OCI-LY7 (cell line): ENCODE data around the gene ASB17. TPM values are rescaled to one million over a fixed set of nuclear protein-coding genes. Genes with fewer than 3 reads are reported as not detected.

Source experiments
- Bru-seq: library from RNA; stranded (reverse); fragments of 400-500 nt; gene quantifications from one replicate; lab custom pipeline; 2021; lab: Mats Ljungman, UMichigan
- BruChase-seq, 2 experiments: library from RNA; stranded (reverse); fragments of 400-500 nt; gene quantifications; one replicate each; lab custom pipeline; 2021; lab: Mats Ljungman, UMichigan
- BruUV-seq: library from RNA; stranded (reverse); fragments of 400-500 nt; replicated peaks from 2 replicates; lab custom pipeline; 2021; lab: Mats Ljungman, UMichigan
- CTCF ChIA-PET: fragments of 300-600 bp; sonication (Branson Sonifier 250); formaldehyde crosslinking; loops from one replicate; lab custom pipeline; 2022; ENCODE audit warnings: antibody characterized with exemption; ENCODE audit not compliant: unreplicated experiment; lab: Charles Lee
- POLR2A ChIA-PET: fragments of 300-600 bp; sonication (Branson Sonifier 250); formaldehyde crosslinking; loops from one replicate; lab custom pipeline; 2022; ENCODE audit warnings: antibody characterized with exemption; lab: Charles Lee
- DNase-seq: peaks from one replicate; pipeline ENCODE4 v3.0.0-alpha.2; 2015; ENCODE audit warnings: low spot score
- H2AFZ ChIP-seq: fragments of 200-600 bp; sonication (generic), shearing (Covaris generic); 2 replicates; pipeline ENCODE4 v1.6.1; 2014; ENCODE audit warnings: mild to moderate bottlenecking, antibody characterized with exemption, low read length, moderate library complexity
- H3K27ac ChIP-seq: fragments of 200-600 bp; sonication (generic); 2 replicates; pipeline ENCODE4 v1.5.1; 2014; ENCODE audit warnings: mixed run types, low read depth, mild to moderate bottlenecking, moderate library complexity, low read length, inconsistent platforms; ENCODE audit not compliant: poor library complexity, severe bottlenecking
- H3K36me3 ChIP-seq: fragments of 200-600 bp; sonication (generic); 2 replicates; pipeline ENCODE4 v1.6.1; 2014; ENCODE audit warnings: mild to moderate bottlenecking, antibody characterized with exemption, low read length, moderate library complexity, mixed read lengths; ENCODE audit not compliant: insufficient read depth
- H3K4me1 ChIP-seq: fragments of 200-600 bp; sonication (generic); 2 replicates; pipeline ENCODE4 v1.5.1; 2014; ENCODE audit warnings: mild to moderate bottlenecking, low read length; ENCODE audit not compliant: insufficient read depth, poor library complexity, severe bottlenecking
- H3K4me2 ChIP-seq: fragments of 200-600 bp; sonication (generic); 2 replicates; pipeline ENCODE4 v1.6.1; 2014; ENCODE audit warnings: mild to moderate bottlenecking, low read length
- H3K4me3 ChIP-seq: fragments of 200-600 bp; sonication (generic); 2 replicates; pipeline ENCODE4 v1.5.1; 2014; ENCODE audit warnings: mild to moderate bottlenecking, low read depth, low read length; ENCODE audit not compliant: poor library complexity, severe bottlenecking
- H3K79me2 ChIP-seq: fragments of 200-600 bp; sonication (generic); 2 replicates; pipeline ENCODE4 v1.6.1; 2016; ENCODE audit warnings: low read depth, mild to moderate bottlenecking, low read length, moderate library complexity, mixed read lengths; ENCODE audit not compliant: insufficient read depth
- H3K9me2 ChIP-seq: fragments of 200-600 bp; sonication (generic); 2 replicates; pipeline ENCODE4 v1.6.1; 2016; ENCODE audit warnings: mild to moderate bottlenecking, low read length, mixed read lengths; ENCODE audit not compliant: insufficient read depth
- H3K9me3 ChIP-seq: fragments of 200-600 bp; sonication (generic); 2 replicates; pipeline ENCODE4 v1.6.1; 2014; ENCODE audit warnings: mild to moderate bottlenecking, mixed run types, low read length, mixed read lengths
- H4K20me1 ChIP-seq: fragments of 200-600 bp; sonication (generic); 2 replicates; pipeline ENCODE4 v1.6.1; 2014; ENCODE audit warnings: mild to moderate bottlenecking, antibody characterized with exemption, low read length, moderate library complexity, mixed read lengths; ENCODE audit not compliant: insufficient read depth
- CTCF ChIP-seq: fragments of 200-600 bp; sonication (generic); conservative IDR thresholded peaks from 2 replicates; pipeline ENCODE4 v1.5.1; 2014; ENCODE audit warnings: mild to moderate bottlenecking, antibody characterized with exemption, low read length, moderate library complexity, mixed read lengths
- EZH2phosphoT487 ChIP-seq: fragments of 200-600 bp; sonication (generic); IDR thresholded peaks from 2 replicates; pipeline ENCODE4 v1.6.1; 2018; ENCODE audit warnings: low read depth, borderline replicate concordance, mild to moderate bottlenecking, mixed run types, antibody characterized with exemption, low read length, moderate library complexity, mixed read lengths
- intact Hi-C: fragments of 100-400 bp; cut with micrococcal nuclease; formaldehyde crosslinking; loops from one replicate; pipeline ENCODE4 v1.10.0; 2022; ENCODE audit not compliant: unreplicated experiment
- long read RNA-seq: library from polyadenylated mRNA; stranded (forward); transcript quantifications from one replicate; pipeline ENCODE4 v2.0.0, GENCODE V29; 2022
- total RNA-seq, 2 experiments: library from RNA; depleted of rRNA in 1 of 2; stranded (reverse); fragments of >200 nt in 1 of 2; shearing (Covaris generic) in 1 of 2; gene quantifications; 2 replicates each; pipeline ENCODE4 v1.2.3, GENCODE V29; 2014 to 2022

ASB17 gene
- total RNA-seq (2014; rRNA removed; shearing (Covaris generic)) (not detected in 2 replicates), total RNA-seq (2022) (not detected in 2 replicates), Bru-seq, nascent RNA (not detected), BruChase-seq, experiment 1, labeled RNA remaining after a 6-hour chase (not detected), BruChase-seq, experiment 2, labeled RNA remaining after a 2-hour chase (not detected)
- long read RNA-seq: 0 reads

GRCh38 chr1:75932304-75932703, at the start of gene ASB17:
Gene ASB17 (minus strand): TSS chr1:75932404. CDS start chr1:75932291, 113 bp downstream.
- H2AFZ ChIP-seq: no peak within 1 kb of the TSS
- no peaks in the 10 kb centered on the region for H3K9me3 ChIP-seq
- POLR2A ChIA-PET: no interaction called here
- no peak within 1 kb of the TSS for H3K27ac ChIP-seq
- H3K9me2 ChIP-seq: no peaks in the 10 kb centered on the region
- intact Hi-C loops: no loop called here
- H4K20me1 ChIP-seq: no peaks in the 10 kb centered on the region
- no peak within 1 kb of the TSS for H3K4me3 ChIP-seq
- no peak for DNase-seq
- BruUV-seq: no TSS peak
- no peaks in the 10 kb centered on the region for H3K79me2 ChIP-seq
- no peaks in the 10 kb centered on the region for H3K36me3 ChIP-seq
- no peaks in the 10 kb centered on the region for H3K4me1 ChIP-seq
- no peak within 1 kb of the TSS for H3K4me2 ChIP-seq
- CTCF ChIA-PET: no interaction called here
- TF ChIP-seq EZH2phosphoT487: no peak
- TF ChIP-seq CTCF: no peak

- intact Hi-C loops: no loop called here
- H3K4me1 ChIP-seq: no peaks in the 10 kb centered on the region
- TF ChIP-seq CTCF (no peak), EZH2phosphoT487 (no peak)
- H3K79me2 ChIP-seq: no peaks in the 10 kb centered on the region
- H4K20me1 ChIP-seq: no peaks in the 10 kb centered on the region
- H3K4me3 ChIP-seq: no peak overlapping the region
- no peak overlapping the region for H3K27ac ChIP-seq
- no peaks in the 10 kb centered on the region for H3K9me2 ChIP-seq
- no peak overlapping the region for H2AFZ ChIP-seq
- CTCF ChIA-PET: no interaction called here
- no peak for DNase-seq
- BruUV-seq: no TSS peak
- H3K4me2 ChIP-seq: no peak overlapping the region
- H3K9me3 ChIP-seq: no peaks in the 10 kb centered on the region
- no peaks in the 10 kb centered on the region for H3K36me3 ChIP-seq
- POLR2A ChIA-PET: interaction anchor here (0.5 kb wide), 1 partner anchor 435 kb away, joined by 3 read pairs; no protein-coding TSS in a partner anchor
Observed at GRCh38 chr1:75980972-75981897, 49.0 kb upstream of the ASB17 start.
